ENCODE results near the gene SLC35E4.

DNA sequence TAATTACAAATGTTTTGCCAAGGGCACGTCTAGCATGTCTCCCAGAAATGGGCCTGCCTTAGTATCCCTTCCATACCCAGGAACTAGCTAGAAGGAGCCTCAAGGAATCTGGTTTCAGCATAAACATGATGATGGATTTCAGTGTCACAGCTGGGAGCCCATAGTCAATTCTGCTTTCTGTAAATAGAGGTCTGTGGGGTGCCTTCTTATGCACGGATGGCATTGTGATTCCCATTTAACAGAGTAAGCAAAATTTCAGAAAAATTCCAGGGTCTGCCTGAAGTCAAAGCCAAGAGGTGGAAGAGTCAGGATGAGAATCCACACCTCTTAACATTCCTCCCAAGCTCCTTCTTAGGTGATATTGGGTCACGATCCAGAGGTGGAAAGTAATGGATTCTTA lies 20.0 kb downstream of the SLC35E4 start:
- no peak for TF ChIP-seq CTCF (IDR thresholded peaks at IDR 0.05)
- no peak for TF ChIP-seq POLR2A (IDR thresholded peaks at IDR 0.05)

Data from body of pancreas (tissue), 4 donors.